Measurements from ENCODE around the gene RNASE4. TPM values are rescaled to one million over a fixed set of nuclear protein-coding genes. Genes with fewer than 3 reads are reported as not detected.

RNASE4 gene
- total and polyA plus RNA-seq, 10 of the 15 experiments (the other 5 are each of a cell fraction or from before 2014, with no cell fraction given): 0.87 to 2.6 (median 1.3) TPM

- ChIA-PET POLR2A (no interaction called here), SMC1A (ENCODE audit: uncharacterized antibody, unreplicated experiment) (no interaction called here), CTCF (interaction anchor here (1.0 to 1.7 kb wide), 5 partner anchors 9 to 112 kb away, joined by 3 to 12 read pairs (median 4); no protein-coding TSS in a partner anchor), RAD21 (ENCODE audit: unreplicated experiment) (no interaction called here)
- no TSS peak for BruUV-seq (replicated peaks)
- Histone ChIP-seq H3K36me3 (ENCODE audit: control insufficient read depth in 2 of 2, insufficient read depth in 2 of 2, low read length in 1 of 2) (no peaks in the 10 kb centered on the region), H3K9me3 (replicated peaks; ENCODE audit: control insufficient read depth, insufficient read depth, low read length) (no peaks in the 10 kb centered on the region; the same call in 2 of the 3 replicates), H3K79me2 (ENCODE audit: control insufficient read depth, insufficient read depth, low read length) (no peaks in the 10 kb centered on the region), H3K4me3 (no peak overlapping the region), H3K4me2 (ENCODE audit: control insufficient read depth, insufficient read depth) (no peak overlapping the region), H3K9ac (ENCODE audit: control insufficient read depth, insufficient read depth, low read length) (no peak overlapping the region), H3K4me1 (ENCODE audit: control insufficient read depth, insufficient read depth, low read length) (no peaks in the 10 kb centered on the region), H4K20me1 (ENCODE audit: control insufficient read depth, insufficient read depth) (no peaks in the 10 kb centered on the region), H3K27ac (ENCODE audit: control insufficient read depth, insufficient read depth) (no peak overlapping the region), H2AFZ (ENCODE audit: control insufficient read depth, low read depth, low read length) (no peak overlapping the region), H3K27me3 (replicated peaks in 1 of 2; ENCODE audit: control insufficient read depth in 2 of 2, insufficient read depth in 2 of 2, low read length in 1 of 2) (no peaks in the 10 kb centered on the region)
- no peak for DNase-seq (ENCODE audit: low read depth, low spot score)
- TF ChIP-seq BHLHE40 (IDR thresholded peaks at IDR 0.05; ENCODE audit: borderline replicate concordance in 1 of 2, low read depth in 2 of 2, low read length in 1 of 2) (no peak), TCF12 (IDR thresholded peaks at IDR 0.05; ENCODE audit: low read depth, low read length) (no peak), SRF (IDR thresholded peaks at IDR 0.05; ENCODE audit: low read depth in 2 of 2, low read length in 2 of 2) (no peak), GABPA (IDR thresholded peaks at IDR 0.05; ENCODE audit: low read depth) (no peak), SMAD1 (IDR thresholded peaks at IDR 0.05; ENCODE audit: low read depth, partially characterized antibody) (no peak), HDGF (IDR thresholded peaks at IDR 0.05) (no peak), E2F4 (IDR thresholded peaks at IDR 0.05; ENCODE audit: low read depth, low read length) (no peak), RB1 (IDR thresholded peaks at IDR 0.05; ENCODE audit: borderline replicate concordance) (no peak)
- no peak for FAIRE-seq
- ATAC-seq: no peak
- intact Hi-C loops (cut with micrococcal nuclease; ENCODE audit: unreplicated experiment) (no loop called here), in situ Hi-C loops (cut with MboI) (no loop called here)
- WGBS (ENCODE audit: insufficient coverage, insufficient replicate concordance, low lambda C conversion rate, missing lambda C conversion rate): 55% methylated on average over 3 of the region's 3 CpGs
Measured at GRCh38 chr14:20746566-20746965, 62.2 kb downstream of the RNASE4 start.

All from GM12878 (cell line).